SU-DHL-6 (cell line): Measurements from ENCODE around the gene MTMR10.
A peak's percentile ranks its signal among the peaks of the same experiment; 100 is the strongest.

Experiments used
- H2AFZ ChIP-seq: fragments of 200-600 bp; sonication (generic); 2 replicates; pipeline ENCODE4 v1.6.1; 2014; ENCODE audit warnings: low read depth, mild to moderate bottlenecking, moderate library complexity, mixed read lengths, antibody characterized with exemption, low read length; ENCODE audit not compliant: severe bottlenecking
- H3F3A ChIP-seq: fragments of 200-600 bp; shearing (Covaris generic); 2 replicates; pipeline ENCODE4 v1.6.0; 2016; ENCODE audit warnings: antibody characterized with exemption, mild to moderate bottlenecking; ENCODE audit not compliant: insufficient read depth
- H3K27ac ChIP-seq: fragments of 200-600 bp; sonication (generic); 2 replicates; pipeline ENCODE4 v1.5.1; 2016; ENCODE audit warnings: low read depth, mild to moderate bottlenecking, low read length, moderate library complexity, mixed read lengths
- H3K27me3 ChIP-seq: fragments of 200-600 bp; sonication (generic), shearing (Covaris generic); 2 replicates; pipeline ENCODE4 v1.6.0; 2014; ENCODE audit warnings: mild to moderate bottlenecking, low read length
- H3K36me3 ChIP-seq: fragments of 200-600 bp; sonication (generic); 2 replicates; pipeline ENCODE4 v1.6.1; 2014; ENCODE audit warnings: mild to moderate bottlenecking, low read length, mixed read lengths
- H3K4me2 ChIP-seq: fragments of 300-600, 200-600 bp; shearing (Covaris generic), sonication (generic); 2 replicates; pipeline ENCODE4 v1.6.0; 2014; ENCODE audit warnings: low read length, low read depth, mild to moderate bottlenecking; ENCODE audit not compliant: poor library complexity, severe bottlenecking
- H3K4me3 ChIP-seq: fragments of 200-600 bp; sonication (generic); 2 replicates; pipeline ENCODE4 v1.5.1; 2014; ENCODE audit warnings: antibody characterized with exemption, low read length, mild to moderate bottlenecking, mixed read lengths; ENCODE audit not compliant: insufficient read depth, poor library complexity, severe bottlenecking
- H3K79me2 ChIP-seq: fragments of 200-600 bp; sonication (generic); 2 replicates; pipeline ENCODE4 v1.6.1; 2014; ENCODE audit warnings: mild to moderate bottlenecking, low read length, moderate library complexity; ENCODE audit not compliant: insufficient read depth
- H3K9ac ChIP-seq: fragments of 200-600 bp; sonication (generic); 2 replicates; pipeline ENCODE4 v1.7.0; 2014; ENCODE audit warnings: mild to moderate bottlenecking, low read length
- H3K9me2 ChIP-seq: fragments of 200-600 bp; sonication (generic); replicated peaks from 2 replicates; pipeline ENCODE4 v1.6.1; 2014; ENCODE audit warnings: low read length; ENCODE audit not compliant: insufficient read depth
- H3K9me3 ChIP-seq: fragments of 200-600 bp; sonication (generic); 2 replicates; pipeline ENCODE4 v1.6.1; 2014; ENCODE audit warnings: low read length, mixed read lengths; ENCODE audit not compliant: insufficient read depth
- H4K20me1 ChIP-seq: fragments of 200-600 bp; sonication (generic); 2 replicates; pipeline ENCODE4 v1.6.1; 2014; ENCODE audit warnings: low read depth, mild to moderate bottlenecking, antibody characterized with exemption, low read length, moderate library complexity, mixed read lengths
- CTCF ChIP-seq: fragments of 200-600 bp; sonication (generic); IDR thresholded peaks from one replicate; pipeline ENCODE4 v1.5.1; 2017; ENCODE audit warnings: antibody characterized with exemption, mild to moderate bottlenecking, low read length, moderate library complexity; ENCODE audit not compliant: insufficient read depth, poor library complexity, severe bottlenecking
- EZH2phosphoT487 ChIP-seq: fragments of 200-600 bp; sonication (generic), shearing (Covaris generic); conservative IDR thresholded peaks from 2 replicates; pipeline ENCODE4 v1.6.1; 2018; ENCODE audit warnings: mild to moderate bottlenecking, antibody characterized with exemption, low read length, moderate library complexity, mixed read lengths

The MTMR10 gene

GRCh38 chr15:30992249-30992864 lies 929 bp upstream of the MTMR10 start:
- TF ChIP-seq CTCF (no peak), EZH2phosphoT487 (no peak)
- H2AFZ ChIP-seq: peak overlapping the region; percentile 90
- peak overlapping the region; percentile 80 for H3K9ac ChIP-seq

GRCh38 chr15:30990446-30991254 lies 778 bp downstream of the MTMR10 start:
- Histone ChIP-seq H3K79me2 (peaks cover 10% of the 10 kb centered on the region; the same call in 1 of the 2 replicates), H3K27ac (peak overlapping the region; percentile 53), H3K9ac (peak overlapping the region; percentile 80), H3K4me2 (peak overlapping the region; percentile 79), H3K36me3 (no peaks in the 10 kb centered on the region), H4K20me1 (no peaks in the 10 kb centered on the region), H3K9me3 (no peaks in the 10 kb centered on the region), H2AFZ (peak overlapping the region; percentile 91), H3K4me3 (peak overlapping the region; percentile 95), H3F3A (peaks cover 11% of the 10 kb centered on the region), H3K9me2 (no peaks in the 10 kb centered on the region), H3K27me3 (no peaks in the 10 kb centered on the region)
- TF ChIP-seq CTCF: no peak
- no peak for TF ChIP-seq EZH2phosphoT487

More at GRCh38 chr15:30992249-30992864, 929 bp upstream of the MTMR10 start:
- Histone ChIP-seq H3K27ac (no peak overlapping the region), H4K20me1 (no peaks in the 10 kb centered on the region), H3K4me2 (peak overlapping the region; percentile 79), H3K79me2 (peaks cover 10% of the 10 kb centered on the region; the same call in 1 of the 2 replicates), H3K27me3 (no peaks in the 10 kb centered on the region), H3F3A (peaks cover 11% of the 10 kb centered on the region), H3K36me3 (no peaks in the 10 kb centered on the region), H3K9me3 (no peaks in the 10 kb centered on the region), H3K9me2 (no peaks in the 10 kb centered on the region), H3K4me3 (peak overlapping the region; percentile 95)

- Histone ChIP-seq H3K4me2 (peak overlapping the region; percentile 79), H3K4me3 (peak overlapping the region; percentile 95), H4K20me1 (no peaks in the 10 kb centered on the region), H2AFZ (no peak overlapping the region), H3F3A (peaks cover 11% of the 10 kb centered on the region), H3K27me3 (no peaks in the 10 kb centered on the region), H3K36me3 (no peaks in the 10 kb centered on the region), H3K9me2 (no peaks in the 10 kb centered on the region), H3K79me2 (peaks cover 10% of the 10 kb centered on the region; the same call in 1 of the 2 replicates), H3K9me3 (no peaks in the 10 kb centered on the region), H3K9ac (peak overlapping the region; percentile 80), H3K27ac (no peak overlapping the region)
- no peak for TF ChIP-seq CTCF
- TF ChIP-seq EZH2phosphoT487: no peak
Measured at GRCh38 chr15:30990036-30990435, 1.4 kb downstream of the MTMR10 start.
